Neural cell (in vitro differentiated cells): ENCODE data around the gene PSENEN.

ENCODE experiments used
- EZH2 ChIP-seq: fragments of 200-600, 300-800 bp; shearing (Covaris generic), sonication (generic); IDR thresholded peaks from 2 replicates; pipeline ENCODE4 v1.6.1; 2014; ENCODE audit warnings: antibody characterized with exemption, low read length, borderline replicate concordance, mild to moderate bottlenecking; ENCODE audit not compliant: insufficient read depth, poor library complexity, severe bottlenecking
- MXI1 ChIP-seq: fragments of 450-650 bp; conservative IDR thresholded peaks from 2 replicates; pipeline ENCODE4 v1.6.1; 2014; ENCODE audit warnings: antibody characterized with exemption, mild to moderate bottlenecking; ENCODE audit not compliant: poor library complexity, severe bottlenecking
- POLR2AphosphoS5 ChIP-seq: IDR thresholded peaks from 2 replicates; pipeline ENCODE4 v1.6.1; 2012
- TF ChIP-seq, protein P1 (sequence below): fragments of 450-650 bp; IDR thresholded peaks from 2 replicates; pipeline ENCODE4 v1.5.1; 2014; ENCODE audit warnings: antibody characterized with exemption, mild to moderate bottlenecking, moderate library complexity; ENCODE audit not compliant: poor library complexity, severe bottlenecking

DNA sequence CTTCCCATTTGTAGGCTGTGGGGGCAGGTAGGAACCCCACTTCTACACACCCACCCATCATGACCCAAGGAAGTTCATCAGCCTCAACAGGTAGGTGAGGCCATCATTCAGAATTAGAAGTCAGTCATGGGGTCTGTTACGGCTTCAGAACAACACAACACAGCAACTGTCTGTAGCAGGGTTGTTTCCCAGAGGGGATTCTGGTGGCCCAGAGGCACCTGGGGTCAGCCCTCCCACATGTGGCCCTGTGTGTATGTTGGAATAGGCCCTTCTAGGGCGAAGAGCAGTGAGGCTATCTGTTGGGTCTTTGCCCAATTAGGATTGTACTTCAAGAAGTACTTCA is 6.6 kb upstream of the PSENEN start:
- TF ChIP-seq, protein P1, sequence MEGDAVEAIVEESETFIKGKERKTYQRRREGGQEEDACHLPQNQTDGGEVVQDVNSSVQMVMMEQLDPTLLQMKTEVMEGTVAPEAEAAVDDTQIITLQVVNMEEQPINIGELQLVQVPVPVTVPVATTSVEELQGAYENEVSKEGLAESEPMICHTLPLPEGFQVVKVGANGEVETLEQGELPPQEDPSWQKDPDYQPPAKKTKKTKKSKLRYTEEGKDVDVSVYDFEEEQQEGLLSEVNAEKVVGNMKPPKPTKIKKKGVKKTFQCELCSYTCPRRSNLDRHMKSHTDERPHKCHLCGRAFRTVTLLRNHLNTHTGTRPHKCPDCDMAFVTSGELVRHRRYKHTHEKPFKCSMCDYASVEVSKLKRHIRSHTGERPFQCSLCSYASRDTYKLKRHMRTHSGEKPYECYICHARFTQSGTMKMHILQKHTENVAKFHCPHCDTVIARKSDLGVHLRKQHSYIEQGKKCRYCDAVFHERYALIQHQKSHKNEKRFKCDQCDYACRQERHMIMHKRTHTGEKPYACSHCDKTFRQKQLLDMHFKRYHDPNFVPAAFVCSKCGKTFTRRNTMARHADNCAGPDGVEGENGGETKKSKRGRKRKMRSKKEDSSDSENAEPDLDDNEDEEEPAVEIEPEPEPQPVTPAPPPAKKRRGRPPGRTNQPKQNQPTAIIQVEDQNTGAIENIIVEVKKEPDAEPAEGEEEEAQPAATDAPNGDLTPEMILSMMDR, result no peak
- TF ChIP-seq EZH2 (no peak), MXI1 (no peak), POLR2AphosphoS5 (no peak)
